D721Med (cell line): Measurements from ENCODE around the gene PNPLA7.
"Not testable (repeated sequence)": the region's sequence is repeated elsewhere in the genome, so short reads cannot be mapped to it uniquely, and the experiment has no call there.

ENCODE experiments used
- DNase-seq: peaks from one replicate; pipeline ENCODE4 v3.0.0; 2011; ENCODE audit warnings: low spot score; ENCODE audit not compliant: insufficient read length
- FAIRE-seq: peaks from 2 replicates; lab custom pipeline; 2011; peaks lifted over from hg19 to GRCh38; lab: Jason Lieb, UNC
- CTCF ChIP-seq: IDR thresholded peaks from 2 replicates; pipeline ENCODE4 v1.5.1; 2012; ENCODE audit warnings: mild to moderate bottlenecking, control low read depth; ENCODE audit not compliant: insufficient read depth; ENCODE audit errors: missing control alignments

Gene PNPLA7

GRCh38 chr9:137524161-137524980 lies 25.8 kb downstream of the PNPLA7 start:
- FAIRE-seq (no peak), DNase-seq (no peak)
- no peak for TF ChIP-seq CTCF

GRCh38 chr9:137522746-137523455 lies 27.3 kb downstream of the PNPLA7 start:
- DNase-seq, result no peak
- TF ChIP-seq CTCF, result no peak
- no peak for FAIRE-seq

GRCh38 chr9:137521405-137521985 lies 28.7 kb downstream of the PNPLA7 start:
- no peak for TF ChIP-seq CTCF
- FAIRE-seq (no peak), DNase-seq (no peak)

- no peak for TF ChIP-seq CTCF
- DNase-seq (no peak), FAIRE-seq (no peak)
These were observed 29.4 kb downstream of the PNPLA7 start for GRCh38 chr9:137520614-137521404.

- FAIRE-seq, result no peak
- no peak for TF ChIP-seq CTCF
- no peak for DNase-seq
These were observed 30.6 kb downstream of the PNPLA7 start for GRCh38 chr9:137519553-137519952.

GRCh38 chr9:137518661-137519459 lies 31.3 kb downstream of the PNPLA7 start:
- DNase-seq, FAIRE-seq: not testable (repeated sequence)
